GM21717 (cell line): Measurements from ENCODE around the gene TMEM80.

Experiments used
- ATAC-seq: cut with Tn5 transposase; IDR thresholded peaks from one replicate; pipeline ENCODE4 v1.9.1; 2021; ENCODE audit warnings: mild to moderate bottlenecking, moderate library complexity; ENCODE audit not compliant: unreplicated experiment

Gene TMEM80

DNA sequence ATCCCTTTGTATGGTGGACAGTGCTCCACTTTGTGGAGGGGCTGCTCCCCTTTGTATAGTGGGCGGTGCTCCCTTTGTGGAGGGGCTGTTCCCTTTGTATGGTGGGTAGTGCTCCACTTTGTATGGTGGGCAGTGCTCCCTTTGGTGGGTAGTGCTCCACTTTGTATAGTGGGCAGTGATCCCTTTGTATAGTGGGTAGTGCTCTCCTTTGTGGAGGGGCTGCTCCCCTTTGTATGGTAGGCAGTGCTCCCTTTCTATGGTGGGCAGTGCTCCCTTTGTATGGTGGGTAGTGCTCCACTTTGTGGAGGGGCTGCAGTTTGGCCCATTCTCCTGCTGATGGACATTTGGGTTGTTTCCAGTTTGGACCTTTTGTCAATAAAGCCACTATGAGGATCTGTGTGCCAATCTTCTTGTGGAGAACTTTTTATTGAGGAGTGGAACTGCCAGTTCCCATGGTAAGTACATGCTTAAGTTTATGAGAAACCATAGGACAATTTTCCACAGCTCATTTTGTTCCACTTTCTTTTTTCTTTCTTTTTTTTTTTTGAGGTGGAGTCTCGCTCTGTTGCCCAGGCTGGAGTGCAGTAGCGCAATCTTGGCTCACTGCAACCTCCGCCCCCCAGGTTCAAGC is 47.1 kb downstream of the TMEM80 start:
- ATAC-seq: no peak

DNA sequence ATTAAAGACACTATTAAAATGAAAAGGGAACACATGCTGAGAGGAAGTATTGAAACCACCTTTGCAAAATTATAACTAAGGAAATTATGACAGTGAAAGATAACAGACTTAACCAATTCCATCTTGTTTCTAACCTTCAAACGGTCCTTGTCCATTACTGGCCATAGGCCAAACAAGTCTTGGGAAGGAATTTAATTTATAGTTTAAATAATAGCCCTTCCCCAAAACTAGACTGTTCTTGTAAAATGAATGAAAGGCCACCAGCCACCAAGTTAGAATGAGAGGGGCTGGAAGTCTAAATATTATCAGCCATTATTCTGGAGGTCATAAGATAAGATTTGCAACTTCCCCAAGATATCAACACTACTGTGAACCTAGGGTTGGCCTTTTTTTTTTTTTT is 49.8 kb downstream of the TMEM80 start:
- no peak for ATAC-seq

DNA sequence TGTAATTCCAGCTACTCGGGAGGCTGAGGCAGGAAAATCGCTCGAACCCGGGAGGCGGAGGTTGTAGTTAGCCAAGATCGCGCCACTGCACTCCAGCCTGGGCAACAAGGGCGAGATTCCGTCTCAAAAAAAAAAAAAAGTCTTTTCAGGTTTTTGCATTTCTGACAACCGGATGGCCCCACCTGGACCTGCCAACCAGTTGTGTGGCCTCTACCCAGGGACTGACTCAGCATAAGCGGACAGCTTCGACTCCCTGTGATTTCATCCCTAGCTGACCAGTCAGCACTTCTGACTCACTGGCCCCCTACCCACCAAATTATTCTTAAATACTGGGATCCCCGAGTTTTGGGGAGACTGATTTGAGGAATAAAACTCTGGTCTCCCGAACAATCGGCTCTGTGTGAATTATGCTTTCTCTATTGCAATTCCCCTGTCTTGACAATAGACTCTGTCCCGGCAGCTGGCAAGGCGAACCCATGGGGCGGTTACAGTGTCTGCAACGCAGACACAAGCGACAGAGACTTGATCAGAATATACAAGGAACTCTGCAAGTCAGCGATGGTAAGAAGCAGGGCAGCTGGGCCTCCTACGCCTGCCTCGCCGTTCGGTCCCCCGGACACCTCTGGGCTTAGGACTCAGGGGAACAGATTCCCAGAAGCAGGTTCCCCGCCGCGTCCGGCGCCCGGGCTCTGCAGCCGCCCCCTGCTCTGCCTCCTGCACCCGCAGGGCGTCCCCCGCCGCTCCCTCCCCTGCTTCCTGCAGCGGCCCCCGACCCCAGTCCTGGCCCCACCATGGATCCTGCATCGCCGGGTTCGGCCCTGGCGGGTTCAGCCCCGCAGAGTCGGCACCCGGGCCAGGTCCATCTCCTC is 50.9 kb downstream of the TMEM80 start:
- ATAC-seq: peak; percentile 20

DNA sequence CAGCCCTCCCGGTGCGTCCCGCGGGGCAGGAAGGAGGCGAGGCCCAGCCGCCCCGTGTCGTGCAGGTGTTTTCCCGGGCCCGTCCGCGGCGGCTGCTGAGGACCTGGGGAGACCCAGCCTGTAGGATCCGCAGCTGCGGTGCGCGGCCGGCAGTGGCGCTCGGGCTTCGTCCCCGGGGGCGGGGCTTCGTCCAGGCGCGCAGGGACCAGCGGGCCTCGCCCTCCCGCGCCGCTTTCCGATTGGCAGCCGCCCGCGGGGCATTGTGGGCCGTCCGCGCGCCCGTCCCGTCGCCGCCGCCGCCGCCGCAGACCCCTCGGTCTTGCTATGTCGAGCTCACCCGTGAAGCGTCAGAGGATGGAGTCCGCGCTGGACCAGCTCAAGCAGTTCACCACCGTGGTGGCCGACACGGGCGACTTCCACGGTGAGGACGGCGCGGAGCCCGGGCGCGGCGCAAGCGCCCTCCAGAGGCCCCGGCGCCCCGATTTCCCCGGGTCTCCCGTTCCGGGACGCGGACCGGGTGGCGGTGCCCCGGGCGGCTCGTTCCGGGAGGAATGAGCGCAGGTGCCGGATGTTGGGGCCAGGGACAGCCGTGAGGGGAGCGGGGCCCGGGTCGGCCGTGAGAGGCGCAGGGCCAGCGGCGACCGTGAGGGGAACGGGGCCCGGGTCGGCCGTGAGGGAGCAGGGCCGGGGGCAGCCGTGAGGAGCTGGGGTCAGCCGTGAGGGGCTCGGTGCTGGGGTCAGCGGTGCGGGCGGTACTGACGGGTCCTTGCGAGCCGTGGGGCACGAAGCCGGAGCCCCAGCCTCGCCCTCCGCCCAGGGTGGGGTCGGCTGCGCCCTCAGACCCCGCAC is 51.8 kb downstream of the TMEM80 start, which contains the start of gene TALDO1:
TSS of gene TALDO1 (plus strand) at position 307 of the 849 bp plus-strand sequence. CDS start at position 325, 18 bp downstream.
- ATAC-seq: peak; percentile 82

DNA sequence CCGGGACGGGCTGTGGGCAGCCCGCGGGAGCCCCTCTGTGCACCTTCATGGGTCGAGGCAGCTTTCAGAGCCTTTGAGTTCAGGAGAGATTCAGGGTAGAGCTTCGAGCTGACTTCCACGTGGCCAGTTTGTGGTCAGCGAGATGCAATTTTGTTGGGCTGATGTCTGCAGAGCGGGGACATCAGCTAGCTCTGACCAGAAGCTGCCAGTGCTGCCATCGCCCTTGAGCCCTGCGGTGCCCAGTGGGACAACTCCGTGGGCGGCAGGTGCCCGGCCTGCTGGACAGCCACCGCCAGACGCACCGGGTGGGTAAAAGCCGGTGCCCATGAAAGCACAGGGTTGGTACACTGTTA is 52.4 kb downstream of the TMEM80 start:
- peak; percentile 17 for ATAC-seq

DNA sequence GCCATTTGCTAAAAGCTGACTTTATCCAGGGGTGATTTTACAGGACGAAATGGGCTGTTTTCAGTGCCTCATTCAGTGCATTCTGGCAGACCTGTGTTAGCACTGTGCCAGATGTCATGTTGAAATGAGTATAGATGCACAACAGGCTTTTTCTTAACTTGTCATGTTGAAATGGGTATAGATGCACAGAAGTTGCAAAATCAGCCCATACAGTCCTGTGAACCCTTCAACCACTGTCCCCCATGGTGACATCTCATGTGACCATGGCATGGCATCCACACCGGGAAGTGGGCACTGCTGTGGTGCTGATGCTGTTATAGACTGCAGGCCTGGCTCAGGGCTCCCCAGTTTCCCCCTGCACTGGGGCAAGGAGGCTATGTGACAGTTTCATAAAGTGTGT is 54.1 kb downstream of the TMEM80 start:
- ATAC-seq: no peak
